Stimulated activated CD4-positive, alpha-beta T cell treated with anti-CD3 and anti-CD28 coated beads, TNF-alpha, amount 100 ng/mL, for 4 hours (primary cell): ENCODE results near the gene CWC22.
A peak's percentile ranks its signal among the peaks of the same experiment; 100 is the strongest.
"Not testable (repeated sequence)": the region's sequence is repeated elsewhere in the genome, so short reads cannot be mapped to it uniquely, and the experiment has no call there.

Experiments used
- DNase-seq, 3 experiments: peaks; one replicate each; pipeline ENCODE4 v3.0.0-alpha.2; 2020; ENCODE audit warnings: low read depth in 3 of 3

The CWC22 gene

GRCh38 chr2:180006781-180007579 lies at the start of gene CWC22:
Gene CWC22, minus strand, starts transcription at chr2:180007297. Its CDS starts 13,956 bp downstream, at chr2:179993341.
- peak; percentile 53 to 73 (median 72) for DNase-seq

DNA sequence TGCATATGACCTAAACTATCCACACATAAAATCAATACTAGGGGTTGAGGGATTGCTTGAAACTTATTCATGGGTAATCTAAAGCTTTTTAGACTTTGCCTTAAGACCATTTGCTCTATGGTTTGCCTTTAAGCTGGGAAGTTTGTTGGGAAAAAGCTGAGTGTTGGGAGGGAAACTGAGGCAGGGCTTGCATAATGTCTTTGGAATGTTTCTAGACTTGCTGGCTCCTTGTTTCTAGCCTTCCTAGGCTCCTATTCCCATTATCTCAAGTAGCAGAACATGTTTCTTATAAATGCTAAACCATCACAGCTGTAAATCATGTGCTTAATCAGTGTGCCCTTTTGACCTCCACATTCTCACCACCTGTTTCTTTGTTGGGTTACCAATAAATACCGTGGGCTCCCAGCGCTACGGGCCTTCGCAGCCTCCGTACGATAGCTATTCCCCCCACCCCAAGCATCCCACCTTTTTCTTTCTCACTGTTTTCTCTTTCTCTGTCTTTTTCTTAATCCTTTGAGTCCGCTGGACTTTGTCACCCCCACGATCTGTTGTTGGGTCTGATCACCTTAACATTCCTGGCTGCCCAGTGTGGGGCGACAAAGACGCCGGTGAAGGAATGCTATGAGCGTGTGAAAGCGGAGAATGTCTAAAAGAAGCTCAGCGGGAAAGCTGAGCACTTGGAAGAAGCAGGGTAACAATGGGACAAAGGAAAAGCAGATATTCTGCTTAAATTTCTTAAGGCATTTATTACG lies 49.4 kb upstream of the CWC22 start:
- DNase-seq, result no peak

DNA sequence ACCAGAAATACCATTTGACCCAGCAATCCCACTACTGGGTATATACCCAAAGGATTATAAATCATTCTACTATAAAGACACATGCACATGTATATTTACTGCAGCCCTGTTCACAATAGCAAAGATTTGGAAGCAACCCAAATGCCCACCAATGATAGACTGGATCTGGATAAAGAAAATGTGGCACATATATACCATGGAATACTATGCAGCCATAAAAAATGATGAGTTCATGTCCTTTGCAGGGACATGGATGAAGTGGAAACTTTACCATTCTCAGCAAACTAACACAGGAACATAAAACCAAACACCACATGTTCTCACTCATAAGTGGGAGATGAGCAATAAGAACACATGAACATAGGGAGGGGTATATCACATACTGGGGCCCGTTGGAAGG lies 47.5 kb upstream of the CWC22 start:
- not testable (repeated sequence) for DNase-seq

DNA sequence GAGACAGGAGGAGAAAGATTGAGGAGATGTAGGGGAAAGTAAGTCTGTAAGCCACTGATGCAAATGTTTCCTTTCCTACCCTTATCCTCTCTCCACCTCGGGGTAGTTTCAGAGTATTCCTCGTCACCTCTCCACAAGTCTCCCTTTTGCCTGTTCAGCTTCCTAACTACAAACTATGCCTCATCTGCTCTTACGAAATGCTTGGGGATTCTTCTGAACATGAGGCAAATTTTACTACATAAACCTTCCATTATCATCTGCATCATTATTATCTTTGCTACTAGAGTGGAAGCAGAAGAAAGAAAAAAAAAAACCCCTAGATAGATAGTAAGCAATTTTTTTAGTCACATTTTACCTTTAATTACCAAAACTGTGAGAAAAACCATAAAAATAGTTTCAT lies 43.1 kb upstream of the CWC22 start:
- DNase-seq, result no peak

- DNase-seq, result no peak
Observed at GRCh38 chr2:180048251-180048650, 41.2 kb upstream of the CWC22 start.

DNA sequence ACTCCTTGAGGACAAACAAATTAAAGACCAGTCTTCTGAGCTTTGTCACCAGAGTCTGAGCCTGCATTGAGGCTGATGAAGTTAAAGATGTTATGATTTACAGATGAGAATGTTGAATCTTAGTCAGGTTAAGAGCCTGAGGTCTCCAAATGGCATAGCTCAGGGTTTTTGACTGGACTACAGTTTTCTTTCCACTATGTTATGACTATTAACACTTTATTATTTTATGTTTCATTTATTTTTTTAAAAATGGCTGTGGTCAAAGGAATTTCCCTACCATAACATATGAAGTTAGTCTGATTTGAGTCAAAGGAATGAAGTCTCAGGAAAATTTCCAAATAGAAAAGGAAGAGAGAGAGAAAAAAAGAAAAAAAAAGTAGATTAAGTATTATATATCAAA lies 39.7 kb upstream of the CWC22 start:
- no peak for DNase-seq

- DNase-seq, result no peak
Observed at GRCh38 chr2:180046202-180046601, 39.1 kb upstream of the CWC22 start.

DNA sequence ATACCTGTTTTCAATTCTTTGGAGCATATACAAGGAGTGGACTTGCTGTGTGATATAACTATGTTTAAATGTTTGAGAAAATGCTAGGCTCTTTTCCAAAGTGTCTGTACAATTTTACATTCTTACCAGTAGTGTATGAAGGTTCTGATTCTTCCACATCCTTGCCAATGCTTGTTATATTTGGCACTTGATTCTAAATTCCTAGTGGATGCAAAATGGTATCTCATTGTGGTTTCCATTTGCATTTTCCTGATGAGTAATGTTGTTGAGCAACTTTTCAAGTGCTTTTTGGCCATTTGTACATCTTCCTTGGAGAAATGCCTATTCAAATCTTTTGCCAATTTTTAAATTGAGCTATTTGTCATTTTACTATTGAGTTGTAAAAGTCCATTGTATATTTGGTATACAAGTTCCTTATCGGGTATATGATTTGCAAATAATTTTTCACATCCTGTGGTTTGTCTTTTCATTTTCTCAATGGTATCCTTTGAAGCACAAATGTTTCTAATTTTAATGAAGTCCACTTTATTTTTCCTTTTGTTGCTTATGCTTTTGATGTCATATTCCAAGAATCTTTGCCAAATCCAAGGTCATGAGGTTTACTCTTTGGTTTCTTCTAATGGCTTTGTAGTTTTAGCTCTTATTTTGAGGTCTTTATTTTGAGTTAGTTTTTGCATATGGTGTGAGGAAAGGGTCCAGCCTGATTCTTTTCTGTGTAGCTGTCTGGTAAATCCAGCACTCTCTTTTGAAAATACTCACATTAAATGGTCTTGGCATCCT lies 33.2 kb upstream of the CWC22 start:
- DNase-seq, result no peak

DNA sequence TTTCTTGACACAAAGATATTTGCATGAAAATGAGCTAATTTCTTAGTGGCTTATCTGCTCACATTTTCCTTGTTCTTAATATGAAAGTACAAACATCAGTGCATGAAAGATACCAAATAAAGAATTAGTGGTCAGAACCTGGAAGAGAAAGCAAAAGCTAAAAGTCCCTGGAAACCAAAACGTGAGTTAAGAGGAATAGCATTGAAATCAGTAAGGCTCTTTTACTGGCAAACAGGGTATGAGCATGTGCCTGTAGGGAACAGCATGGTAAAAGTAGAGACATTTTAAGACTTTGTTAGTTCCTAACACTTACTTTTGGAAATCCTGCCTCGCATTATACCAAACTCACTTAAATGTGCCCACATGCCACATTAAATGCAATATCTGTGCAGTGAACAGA lies 31.9 kb upstream of the CWC22 start:
- no peak for DNase-seq

DNA sequence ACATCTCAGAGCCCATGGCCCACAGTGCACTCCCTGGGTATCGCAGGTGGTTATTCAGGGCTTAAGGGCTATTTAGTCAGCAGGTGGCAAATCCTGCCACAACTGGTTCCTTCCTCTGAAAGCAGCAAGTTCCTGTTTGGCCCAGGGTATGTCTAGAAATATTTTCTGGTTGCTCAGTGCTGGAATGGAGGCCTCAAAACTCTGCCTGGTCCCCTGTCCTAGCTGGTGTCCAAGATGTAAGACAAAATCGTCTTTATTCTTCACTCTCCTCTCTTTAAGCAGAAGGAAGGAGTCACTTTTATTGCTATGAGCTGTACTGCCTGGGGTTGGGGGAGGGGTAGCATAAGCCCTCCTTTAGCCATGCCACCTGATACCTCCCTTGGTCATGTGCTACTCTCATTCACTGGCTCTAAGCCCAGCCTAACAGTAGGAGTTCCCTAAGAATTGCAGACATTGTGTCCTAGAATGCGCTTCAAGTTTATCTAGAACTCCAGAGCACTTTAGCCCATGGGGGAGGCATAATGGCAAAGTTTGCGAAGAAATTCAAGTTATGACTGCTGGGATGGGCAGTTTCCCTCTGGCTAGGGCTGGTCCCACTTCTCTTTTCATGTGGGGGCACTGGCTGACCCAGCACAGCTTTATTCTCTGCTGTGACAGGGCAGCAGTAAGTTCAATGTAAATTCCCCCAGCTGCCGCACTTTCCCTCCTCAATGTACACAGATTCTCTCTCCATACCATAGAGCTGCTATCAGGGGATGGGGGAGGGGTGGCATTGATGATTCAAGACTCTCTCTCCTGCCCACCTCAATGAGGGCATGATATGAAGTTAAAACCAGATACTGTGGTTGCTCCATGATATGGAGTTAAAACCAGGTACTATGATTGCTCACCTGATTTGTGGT lies 27.1 kb upstream of the CWC22 start:
- DNase-seq, result no peak

DNA sequence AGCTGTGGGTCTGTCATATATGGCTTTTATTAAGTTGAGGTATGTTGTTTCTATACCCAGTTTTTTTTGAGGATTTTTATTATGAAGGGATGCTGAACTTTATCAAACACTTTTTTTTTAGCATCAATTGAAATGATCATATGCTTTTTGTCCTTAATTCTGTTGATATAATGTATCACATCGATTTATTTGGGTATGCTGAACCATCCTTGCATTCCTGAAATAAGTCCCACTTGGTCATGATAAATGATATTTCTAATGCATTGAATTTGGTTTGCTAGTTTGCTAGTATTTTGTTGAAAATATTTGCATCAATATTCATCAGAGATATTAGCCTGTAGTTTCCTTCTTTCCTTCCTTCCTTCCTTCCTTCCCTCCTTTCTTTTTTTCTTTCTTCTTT lies 22.5 kb upstream of the CWC22 start:
- DNase-seq, result no peak

DNA sequence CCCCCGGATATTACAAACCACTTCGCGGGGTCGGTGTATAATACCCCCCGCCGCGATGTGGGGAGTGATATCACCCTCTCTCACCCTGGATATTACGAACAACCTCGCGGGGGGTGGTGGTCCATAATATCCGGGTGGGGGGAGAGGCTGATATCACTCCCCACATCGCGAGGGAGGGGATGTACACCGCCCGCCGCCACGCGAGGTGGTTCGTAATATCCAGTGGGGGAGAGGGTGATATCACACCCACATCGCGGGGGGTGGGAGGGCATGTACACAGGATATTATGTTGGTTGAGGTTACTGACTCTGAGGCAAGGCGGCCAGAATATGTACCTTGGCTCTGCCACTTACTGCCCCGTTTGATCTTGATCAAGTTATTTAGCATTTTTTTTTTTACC lies 14.8 kb upstream of the CWC22 start:
- DNase-seq, result no peak

GRCh38 chr2:180017784-180018183 lies 10.7 kb upstream of the CWC22 start:
- no peak for DNase-seq

DNA sequence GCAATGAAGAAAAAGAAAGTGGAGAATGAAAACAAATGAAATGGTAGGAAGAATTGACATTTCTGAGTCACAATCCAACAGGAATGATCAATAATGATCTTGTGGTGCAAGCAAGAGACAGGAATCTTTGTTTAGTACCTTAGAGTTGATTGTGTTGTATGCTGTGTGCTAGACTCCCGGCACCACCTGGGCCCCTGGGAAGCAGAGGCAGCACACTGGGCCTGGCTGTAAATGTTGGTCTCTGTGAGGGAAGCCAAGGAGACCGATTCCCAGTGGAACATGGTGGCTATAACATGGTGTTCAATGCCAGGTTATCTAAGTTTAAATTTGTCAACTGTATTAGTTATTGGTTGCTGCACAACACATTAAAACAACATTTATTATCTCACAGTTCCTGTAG lies 9.8 kb upstream of the CWC22 start:
- DNase-seq, result no peak

DNA sequence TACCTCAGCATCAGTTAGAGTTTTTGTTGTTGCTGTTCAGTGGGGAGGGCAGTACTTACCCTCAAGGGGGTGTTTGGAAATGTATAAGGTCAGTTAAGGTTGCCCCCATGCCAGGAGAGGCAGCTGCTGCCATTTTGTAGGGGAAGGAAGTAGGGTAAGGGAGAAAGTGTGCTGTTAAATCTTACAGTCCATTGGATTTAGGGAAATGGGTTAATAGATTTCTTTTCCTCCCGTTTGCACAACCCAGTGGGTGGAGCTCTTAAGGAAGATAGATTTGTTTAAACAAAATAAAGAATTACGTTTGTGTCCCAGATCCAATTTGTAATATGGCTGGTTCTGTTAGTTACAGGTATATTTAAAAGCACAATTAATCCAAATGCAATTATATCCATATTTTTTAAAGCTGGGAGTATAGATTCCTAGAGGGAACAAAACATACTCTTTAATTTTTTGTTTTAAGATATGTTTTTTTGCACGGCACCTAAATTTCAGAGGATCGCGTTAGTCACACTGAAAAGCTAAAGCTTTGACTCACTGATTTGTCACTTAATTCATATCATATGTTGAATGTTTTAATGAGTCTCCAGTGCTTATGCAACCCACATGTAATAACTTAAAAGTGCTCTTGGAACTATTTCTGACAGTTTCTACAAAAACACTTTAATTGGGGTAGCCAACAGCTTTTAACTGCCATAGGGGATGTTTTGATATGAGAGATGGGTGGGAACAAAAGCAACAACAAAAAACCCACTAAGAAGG lies 9.0 kb upstream of the CWC22 start:
- no peak for DNase-seq

DNA sequence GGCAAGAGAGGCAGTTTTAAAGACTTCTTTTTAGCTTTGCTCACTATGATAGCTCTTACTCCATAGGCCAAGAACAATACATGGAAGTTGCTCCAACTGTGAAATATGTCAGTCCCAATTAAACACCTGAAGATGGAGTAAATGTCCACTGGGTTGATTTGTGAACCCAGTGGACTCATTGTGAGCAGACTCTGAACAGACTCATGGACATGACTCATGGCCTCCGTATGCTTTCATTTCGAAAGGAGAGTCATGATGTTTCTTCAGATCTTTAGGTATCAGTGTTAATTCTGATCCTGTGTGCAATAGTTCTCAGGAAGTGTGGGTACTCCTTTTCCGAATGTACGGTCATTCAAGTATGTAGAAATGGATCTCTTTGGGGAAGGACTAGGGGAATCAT lies 5.4 kb upstream of the CWC22 start:
- DNase-seq, result no peak

- DNase-seq, result no peak
Observed at GRCh38 chr2:180010701-180011100, 3.6 kb upstream of the CWC22 start.

- DNase-seq, result no peak
Observed at GRCh38 chr2:180006231-180006630, 866 bp downstream of the CWC22 start.

GRCh38 chr2:180005465-180005864 lies 1.6 kb downstream of the CWC22 start:
- not testable (repeated sequence) for DNase-seq

- no peak for DNase-seq
Observed at GRCh38 chr2:180004731-180005130, 2.4 kb downstream of the CWC22 start.

GRCh38 chr2:180003559-180003958 lies 3.5 kb downstream of the CWC22 start:
- no peak for DNase-seq
